GM18861 (cell line): ENCODE measurements around the gene LRP8.

Experiments used
- ATAC-seq: cut with Tn5 transposase; IDR thresholded peaks from one replicate; pipeline ENCODE4 v1.9.1; 2021; ENCODE audit not compliant: unreplicated experiment

The LRP8 gene

DNA sequence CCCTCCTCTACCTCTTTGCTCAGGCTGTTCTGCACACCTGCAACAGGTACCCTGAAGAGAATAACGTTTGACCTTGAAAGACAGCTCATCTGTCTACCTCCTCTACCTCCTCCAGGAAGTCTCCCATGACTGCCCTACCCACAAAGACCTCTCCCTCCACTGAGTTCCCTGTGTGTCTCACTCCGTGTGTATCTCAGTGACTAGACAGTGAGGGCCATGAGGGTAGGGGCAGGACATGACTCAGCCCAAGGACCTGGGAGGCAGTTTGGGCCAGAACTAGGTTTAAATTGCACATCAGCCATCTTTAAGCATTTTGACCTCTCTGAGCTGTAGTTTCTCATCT, 32.0 kb upstream of the LRP8 start:
- ATAC-seq = no peak

- ATAC-seq = no peak
Observed at GRCh38 chr1:53359225-53359933, 31.5 kb upstream of the LRP8 start.

GRCh38 chr1:53356637-53357036, 28.8 kb upstream of the LRP8 start:
- ATAC-seq = no peak

DNA sequence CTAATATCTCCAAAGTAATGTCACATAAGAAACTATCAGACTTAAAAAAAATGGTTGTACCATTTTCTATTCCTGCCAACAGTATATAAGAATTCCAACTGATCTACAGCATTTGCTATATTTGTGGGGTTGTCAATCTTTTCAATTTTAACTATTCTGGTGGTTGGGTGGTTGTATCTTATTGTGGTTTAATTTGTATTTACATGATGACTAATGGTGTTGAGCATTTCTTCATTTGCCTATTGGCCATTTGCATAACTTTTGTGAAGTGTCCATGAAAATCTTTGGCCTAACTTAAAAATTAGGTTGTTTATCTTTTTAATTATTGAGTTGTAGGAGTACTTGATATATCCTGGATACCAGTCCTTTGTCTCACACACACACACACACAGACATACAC, 26.2 kb upstream of the LRP8 start:
- no peak for ATAC-seq

DNA sequence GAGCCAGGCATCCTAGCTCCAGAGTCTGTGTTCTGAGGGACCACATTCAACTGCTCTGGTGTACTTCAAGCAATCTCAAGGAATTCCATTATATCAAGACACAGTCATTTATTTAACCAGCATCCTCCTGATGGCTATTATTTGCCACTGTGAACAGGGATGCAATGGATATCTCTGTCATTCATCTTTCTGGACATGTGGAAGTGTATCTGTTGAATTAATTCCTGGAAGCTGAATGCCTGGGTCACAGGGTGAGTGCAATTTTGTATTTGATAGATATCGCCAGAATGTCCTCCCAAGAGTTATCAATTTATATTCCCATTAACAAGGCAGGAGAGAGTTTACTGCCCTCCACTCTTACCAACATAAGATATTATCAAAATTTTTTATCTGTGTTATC, 24.7 kb upstream of the LRP8 start:
- no peak for ATAC-seq

DNA sequence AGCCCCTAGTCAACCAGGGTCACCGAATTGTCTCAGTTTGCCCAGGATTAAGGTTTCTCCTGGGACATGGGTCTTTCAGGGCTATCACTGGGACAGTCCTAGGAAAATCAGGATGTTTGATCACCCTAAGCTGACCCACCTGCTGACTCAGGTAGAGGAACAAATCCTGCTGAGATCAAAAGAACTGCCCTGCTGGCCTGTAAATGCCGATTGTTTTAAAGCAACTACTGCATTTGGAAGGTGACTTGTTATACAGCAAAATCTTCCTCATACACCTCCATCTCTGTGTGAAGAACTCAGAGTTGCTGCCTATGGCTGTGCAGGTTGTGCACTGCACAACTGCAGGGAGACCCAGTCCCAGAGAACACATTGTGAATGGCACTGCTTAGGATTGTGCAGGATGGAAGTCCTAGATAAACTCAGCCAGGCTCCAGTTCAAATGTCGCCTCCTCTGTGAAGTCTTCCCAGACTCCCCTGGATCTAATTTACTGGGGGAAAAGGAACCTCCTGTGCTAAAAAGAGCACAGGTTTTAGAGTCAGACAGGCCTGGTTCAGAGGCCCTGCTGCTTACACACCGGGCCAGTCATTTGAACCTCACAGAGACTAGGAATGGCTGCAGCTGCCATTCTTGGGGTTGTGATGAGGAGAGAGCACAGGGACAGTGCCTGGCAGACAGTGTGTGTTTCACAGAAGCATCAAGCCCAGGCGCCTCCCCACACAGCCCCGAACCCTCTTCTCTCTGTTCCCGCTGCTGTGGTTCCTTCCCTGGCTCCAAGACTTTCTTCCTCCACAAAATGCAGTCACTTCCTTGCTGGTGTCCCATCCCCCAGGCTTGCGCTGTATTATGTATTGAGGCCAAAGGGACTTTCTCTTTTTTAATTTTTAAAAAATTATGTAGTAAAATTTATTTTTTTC, 23.2 kb upstream of the LRP8 start:
- ATAC-seq = no peak

DNA sequence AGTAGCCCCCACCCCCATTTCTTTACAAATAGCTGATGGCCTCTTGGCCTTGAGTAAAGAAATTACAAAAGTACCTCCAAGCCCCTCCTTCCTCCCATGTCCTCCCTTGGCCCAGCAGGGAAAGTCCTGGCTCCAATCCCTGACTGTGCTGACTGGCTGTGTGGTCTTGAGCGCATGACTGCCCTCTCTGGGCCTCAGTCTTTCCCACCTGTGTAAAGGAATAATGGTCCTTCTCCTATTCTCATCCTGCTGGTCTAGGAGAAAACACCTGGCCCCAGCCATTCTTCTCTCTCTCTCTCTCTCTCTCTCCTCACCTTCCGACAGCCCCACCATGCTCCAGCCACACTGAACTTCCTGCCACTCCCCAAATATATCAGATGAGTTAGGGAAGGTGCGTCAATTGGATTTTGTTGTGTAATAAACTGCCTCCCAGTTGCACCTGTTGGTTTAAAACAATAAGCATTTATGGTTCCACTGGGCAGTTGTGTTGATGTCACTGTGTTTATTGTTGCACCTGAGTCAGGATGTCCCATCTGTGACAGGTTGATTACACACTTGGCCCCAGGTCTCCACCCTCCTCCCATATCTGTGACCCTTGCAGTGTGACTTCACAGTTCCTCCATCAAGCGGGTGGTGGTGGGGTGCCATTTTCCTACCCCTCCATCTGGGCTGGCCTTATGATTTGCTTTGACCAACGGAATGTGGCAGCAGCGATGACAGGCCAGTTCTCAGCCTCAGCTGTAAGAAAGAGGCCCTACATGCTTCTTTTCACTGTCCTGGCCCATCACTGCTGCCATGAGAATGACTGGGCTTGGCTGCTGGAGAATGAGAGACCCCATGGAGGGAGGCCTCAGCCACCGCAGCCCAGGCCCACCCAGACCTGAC, 22.3 kb upstream of the LRP8 start:
- no peak for ATAC-seq

- no peak for ATAC-seq
Observed at GRCh38 chr1:53349369-53349835, 21.5 kb upstream of the LRP8 start.

DNA sequence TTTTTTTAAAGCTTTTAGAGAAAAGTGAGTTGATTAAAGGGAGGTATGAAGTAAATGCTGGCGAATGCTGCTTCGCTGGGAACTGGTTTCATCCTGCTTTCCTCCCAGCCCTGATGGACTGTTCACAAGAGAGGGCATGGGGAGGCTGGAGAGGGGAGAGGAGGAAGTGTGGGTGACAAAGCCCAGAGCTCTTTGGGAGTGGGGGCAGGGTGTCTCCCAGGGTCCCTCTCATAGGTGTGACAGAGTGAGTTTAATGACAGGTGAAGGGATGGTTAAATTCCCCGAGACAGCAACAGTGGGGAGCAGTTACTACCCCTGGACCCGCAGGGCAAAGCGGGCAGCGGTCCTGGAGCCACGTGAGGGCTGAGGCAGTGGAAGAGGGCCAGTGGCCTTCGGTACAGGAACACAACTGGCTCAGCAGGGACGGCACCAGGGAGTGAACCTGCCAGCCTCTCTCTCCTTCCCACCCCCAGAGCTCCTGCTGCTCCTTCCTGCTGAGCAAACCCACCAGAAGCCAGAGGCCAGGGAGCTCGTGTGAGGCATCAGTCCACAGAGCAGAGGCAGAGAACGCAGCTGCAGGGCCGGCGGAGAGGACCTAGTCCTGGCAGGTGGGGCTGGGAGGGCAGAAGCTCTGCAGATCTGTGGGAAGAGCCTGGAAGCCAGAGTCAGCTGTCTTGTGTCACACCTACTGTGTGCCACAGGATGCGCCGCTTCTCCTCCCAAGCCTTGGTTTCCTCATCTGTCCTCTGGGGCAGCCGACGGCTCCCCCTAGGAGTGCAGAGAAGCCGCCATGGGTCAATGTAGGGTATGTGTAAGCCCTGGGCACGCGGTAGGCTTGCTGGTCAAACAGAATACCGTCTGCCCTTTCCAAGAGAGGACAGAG, 20.9 kb upstream of the LRP8 start:
- no peak for ATAC-seq

DNA sequence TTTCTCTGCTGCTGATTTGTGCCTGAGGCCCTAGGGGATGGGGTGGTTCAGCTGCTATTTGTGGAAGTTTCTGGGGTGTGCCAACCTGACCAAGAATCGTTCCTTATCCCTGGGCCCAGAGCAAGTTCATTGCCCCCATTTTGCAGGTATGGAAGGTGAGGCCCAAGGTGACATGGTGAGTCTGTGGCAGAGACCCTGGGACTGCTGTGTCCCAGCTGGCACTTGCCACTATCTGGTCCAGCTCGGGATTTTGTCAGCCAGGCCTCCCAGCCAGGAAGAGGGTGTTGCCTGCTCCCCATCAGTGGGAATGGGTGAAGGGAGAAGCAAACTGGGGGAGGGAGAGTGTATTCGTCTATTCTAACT, 18.9 kb upstream of the LRP8 start:
- ATAC-seq = no peak

DNA sequence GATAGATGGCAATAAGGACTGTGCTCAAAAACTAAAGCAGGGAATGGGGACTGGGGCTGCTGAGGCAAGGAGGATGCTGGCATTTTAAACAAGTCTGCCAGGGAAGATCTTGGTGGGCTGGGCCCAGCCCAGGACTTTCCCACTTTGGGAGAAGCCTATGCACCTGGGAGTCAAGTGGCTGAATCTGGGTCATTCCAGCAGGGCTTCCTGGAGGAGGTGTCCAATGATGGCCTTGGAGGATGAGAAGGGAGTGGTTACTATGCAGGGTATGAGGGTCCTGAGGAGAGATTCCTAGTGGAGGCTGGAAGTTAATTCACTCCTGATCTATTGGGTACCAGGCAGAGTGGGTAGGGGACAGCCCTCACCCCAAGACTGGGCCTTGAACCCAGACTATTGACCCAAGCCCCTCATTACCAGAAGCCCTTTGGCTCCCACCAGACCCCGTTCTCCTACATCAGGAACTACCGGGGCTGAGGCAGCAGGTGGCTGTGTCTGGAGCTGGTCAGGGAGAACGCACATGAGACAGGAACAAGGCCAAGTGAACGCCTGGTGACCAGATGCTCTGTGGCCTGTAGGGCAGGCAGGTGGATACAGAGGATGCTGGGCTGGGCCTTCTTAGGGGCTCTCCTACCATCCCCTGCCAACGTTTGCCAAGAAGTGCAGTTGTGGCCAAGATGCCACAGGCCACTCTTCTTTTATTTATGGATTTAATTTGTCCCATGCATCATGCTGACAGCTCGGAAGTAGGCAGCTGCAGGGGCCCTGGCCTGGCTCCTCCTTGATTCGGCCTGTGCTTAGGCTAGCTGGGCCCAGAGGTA, 18.3 kb upstream of the LRP8 start:
- no peak for ATAC-seq

GRCh38 chr1:53344921-53345838, 17.3 kb upstream of the LRP8 start:
- peak; percentile 96 for ATAC-seq

DNA sequence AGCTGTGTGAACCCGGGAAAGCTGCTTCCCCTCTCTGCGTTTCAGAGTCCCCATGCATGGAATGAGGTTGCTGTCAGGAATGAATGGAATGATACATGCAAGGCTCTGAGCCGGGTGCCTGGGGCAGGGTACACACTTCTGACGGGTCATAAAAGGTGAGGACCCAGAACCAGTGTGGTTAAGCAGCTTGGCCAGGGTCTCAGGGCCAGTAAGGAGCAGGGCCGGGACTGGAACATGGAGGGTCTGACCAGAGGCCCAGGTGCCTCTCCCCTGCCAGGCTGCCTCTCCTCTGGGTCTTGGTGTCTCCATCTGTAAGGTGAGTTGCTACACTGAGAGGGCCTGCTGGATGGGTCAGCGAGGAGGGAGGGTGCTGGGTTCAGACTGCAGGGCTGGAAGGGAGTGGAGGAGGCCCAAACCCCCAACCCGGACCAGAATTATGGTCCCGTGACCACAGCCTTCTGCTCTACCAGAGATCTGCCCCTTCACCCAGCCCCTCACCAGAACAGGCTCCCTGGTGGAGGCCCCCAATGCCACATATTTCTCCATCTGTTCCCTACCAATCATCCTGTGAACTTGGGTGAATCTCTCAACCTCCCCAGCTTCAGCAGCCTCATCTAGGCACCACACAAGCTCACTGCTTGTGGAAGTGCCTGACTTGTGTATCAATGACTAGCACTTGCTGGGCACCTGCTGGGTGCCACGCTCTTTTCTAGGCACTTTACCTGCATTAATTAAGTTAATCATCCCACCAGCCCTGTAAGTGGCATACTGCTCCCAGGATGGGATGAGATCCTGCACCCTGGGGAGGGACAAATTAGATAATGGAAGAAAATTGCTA, 16.2 kb upstream of the LRP8 start:
- no peak for ATAC-seq

DNA sequence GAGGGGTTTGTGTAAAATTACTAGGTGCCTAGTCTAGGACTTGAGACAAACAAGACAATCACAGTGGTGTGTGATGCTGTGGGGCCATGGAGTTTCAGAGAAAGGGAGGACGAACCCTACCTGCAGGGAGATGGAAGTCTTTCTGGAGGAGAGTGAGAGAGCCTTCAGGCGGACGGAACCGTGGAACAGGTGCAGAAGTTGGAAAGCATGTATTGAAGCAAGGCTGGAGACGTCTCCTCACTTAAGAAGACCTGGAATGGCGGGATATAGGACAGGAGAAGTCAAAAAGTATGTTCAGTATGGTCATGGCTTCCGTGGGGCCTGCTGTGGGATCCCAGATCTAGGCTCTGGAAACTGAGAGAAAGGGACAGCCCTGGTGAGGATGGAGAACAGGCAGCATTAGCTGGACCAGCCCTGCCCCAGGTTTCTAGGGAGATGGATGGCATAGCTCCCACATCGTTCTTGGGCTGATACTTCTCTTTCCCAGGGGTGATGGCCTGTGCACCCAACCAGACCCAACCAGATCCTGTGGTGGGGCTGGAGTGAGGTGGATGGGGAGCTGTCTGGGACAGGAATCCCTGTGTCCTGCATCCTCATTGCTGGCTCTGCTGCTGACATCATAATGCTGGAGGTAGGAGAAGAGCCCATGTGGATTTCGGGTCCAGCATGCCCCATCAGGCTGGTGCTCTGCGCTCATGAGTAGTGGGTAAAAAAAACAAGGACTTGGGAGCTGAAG, 15.0 kb upstream of the LRP8 start:
- no peak for ATAC-seq

DNA sequence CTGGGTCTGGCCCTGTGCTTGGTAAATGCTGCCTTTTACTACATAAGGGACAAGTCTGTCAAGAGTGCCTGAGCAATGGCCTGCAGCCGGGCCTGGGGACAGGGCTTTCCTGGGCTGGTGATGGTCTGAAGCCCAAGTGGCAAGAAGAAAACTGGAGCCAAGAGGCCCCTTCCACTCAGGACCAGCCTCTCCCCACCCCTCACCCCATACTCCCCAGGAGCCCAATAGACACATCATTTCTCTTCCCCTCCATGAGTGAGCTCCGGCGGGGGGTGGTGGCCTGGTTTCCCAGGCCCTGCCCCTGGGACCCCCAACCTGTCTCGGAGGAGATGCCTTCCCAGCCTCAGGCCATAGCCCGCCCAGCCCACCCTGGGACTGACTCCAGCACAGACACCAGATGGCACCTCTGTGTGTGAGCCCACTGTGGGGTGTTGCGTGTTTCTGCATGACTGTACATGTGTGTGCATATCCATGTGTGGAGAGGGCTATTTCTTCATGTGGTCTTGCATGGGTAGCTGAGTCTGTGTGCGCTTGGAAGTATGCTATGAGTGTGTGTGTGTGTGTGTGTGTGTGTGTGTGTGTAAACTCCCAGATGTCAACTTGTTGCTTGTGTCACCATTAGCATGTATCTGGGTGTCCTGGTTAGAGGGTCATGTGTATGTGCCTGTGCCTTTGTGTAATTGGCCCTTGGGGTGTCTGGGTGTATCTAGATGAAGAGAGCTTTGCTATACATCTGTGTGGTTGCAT, 14.3 kb upstream of the LRP8 start:
- no peak for ATAC-seq

GRCh38 chr1:53341521-53341895, 13.6 kb upstream of the LRP8 start:
- no peak for ATAC-seq
